Dermis microvascular lymphatic vessel endothelial cell (primary cell): ENCODE data around the gene WFDC10B. TPM values are rescaled to one million over a fixed set of nuclear protein-coding genes. Genes with fewer than 3 reads are reported as not detected.
"Not testable (repeated sequence)": the region's sequence is repeated elsewhere in the genome, so short reads cannot be mapped to it uniquely, and the experiment has no call there.

Experiments used
- DNase-seq, 2 donors: peaks; one replicate each; pipeline versions ENCODE4 v3.0.0 to v3.0.0-alpha.2; 2010; ENCODE audit warnings: low read depth in 2 of 2
- total RNA-seq: library from RNA; depleted of rRNA; stranded (reverse); fragments of >200 nt; gene quantifications from 2 replicates; pipeline ENCODE4 v1.2.1, GENCODE V29; 2014

Gene WFDC10B
- not detected in 2 replicates for total RNA-seq

DNA sequence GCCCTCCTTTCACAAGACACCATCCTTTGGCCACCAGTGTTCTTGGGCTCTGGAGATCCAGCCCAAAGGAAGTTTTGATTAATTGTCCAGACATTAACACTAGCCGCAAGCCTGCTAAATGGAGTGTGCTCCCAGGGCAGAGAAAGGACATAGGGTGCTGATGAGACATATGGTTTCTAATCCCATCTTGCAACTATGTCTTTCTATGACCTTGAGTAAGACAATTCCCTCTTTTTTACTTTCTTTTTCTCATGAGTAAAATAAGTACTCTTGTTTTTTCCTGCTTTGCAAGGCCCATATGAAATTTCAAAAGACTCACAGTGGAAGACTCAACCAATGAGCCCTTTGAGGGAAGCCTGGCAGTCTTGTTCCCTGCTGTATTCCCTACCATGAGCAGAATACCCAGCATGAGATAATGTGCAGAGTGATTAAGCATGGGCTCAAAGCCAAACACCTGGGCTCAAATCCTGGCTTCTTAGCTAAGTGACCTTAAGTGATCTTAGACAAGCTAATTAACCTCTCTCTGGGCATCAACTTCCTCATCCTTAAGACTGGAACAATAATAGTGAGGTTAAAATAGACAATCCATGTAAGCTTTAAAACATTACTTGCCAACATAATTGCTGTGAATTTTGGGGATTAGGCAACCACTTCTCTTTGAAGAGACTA is at the start of gene WFDC10B:
WFDC10B (minus strand) TSS at position 51 of the 669 bp plus-strand sequence. CDS start 19,027 bp downstream, outside the sequence.
- DNase-seq = no peak

DNA sequence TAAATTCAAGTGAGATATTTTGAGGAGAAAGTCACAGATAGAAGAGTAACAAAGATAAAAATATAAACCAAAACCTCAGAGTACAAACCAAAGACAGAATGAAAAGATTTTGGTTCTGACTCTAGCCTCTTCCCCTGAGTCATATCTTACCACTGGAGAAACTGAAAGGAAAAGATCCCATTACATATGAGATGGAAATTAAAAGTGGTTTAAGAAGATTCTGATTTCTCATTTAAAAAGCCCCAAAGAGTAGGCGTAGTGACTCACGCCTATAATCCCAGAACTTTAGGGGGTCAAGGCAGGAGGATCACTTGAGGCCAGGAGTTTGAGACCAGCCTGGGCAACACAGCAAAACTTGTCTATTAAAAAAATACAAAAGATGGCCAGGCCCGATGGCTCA is 47.9 kb upstream of the WFDC10B start:
- DNase-seq = no peak

DNA sequence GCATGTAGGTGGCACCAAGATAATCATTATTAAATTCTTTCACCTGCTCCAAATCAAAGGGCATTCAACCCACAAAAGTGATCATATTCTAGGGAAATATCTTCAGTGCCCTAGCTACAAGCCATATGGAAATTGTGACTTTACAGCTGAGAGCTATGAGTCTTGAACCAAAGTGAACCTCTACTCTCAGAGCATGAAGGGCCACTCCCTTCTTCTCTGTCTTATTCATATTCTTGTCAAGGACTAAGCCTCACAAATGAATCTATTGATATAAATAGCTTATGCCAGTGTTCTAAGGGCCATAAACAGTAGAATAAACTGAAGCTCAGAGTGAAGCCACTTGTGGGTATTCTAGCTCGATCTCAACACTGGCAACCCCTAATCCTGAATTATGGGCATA is 46.9 kb upstream of the WFDC10B start:
- DNase-seq = no peak

DNA sequence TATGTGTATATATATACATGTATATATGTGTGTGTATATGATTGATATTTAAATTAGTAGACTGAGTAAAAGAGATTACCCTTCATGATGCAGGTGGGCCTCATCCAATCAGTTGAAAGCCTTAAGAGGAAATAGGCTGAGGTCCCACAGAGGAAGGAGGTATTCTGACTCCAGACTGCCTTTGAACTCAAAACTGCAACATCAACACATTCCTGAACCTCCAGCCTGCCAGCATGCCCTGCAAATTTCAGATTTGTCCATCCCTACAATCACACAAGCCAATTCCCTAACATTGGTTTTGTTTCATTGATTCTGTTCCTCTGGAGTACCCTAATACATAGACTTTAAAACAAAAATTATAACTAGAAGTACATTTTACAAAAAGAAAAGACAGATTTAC is 40.2 kb upstream of the WFDC10B start:
- no peak for DNase-seq

DNA sequence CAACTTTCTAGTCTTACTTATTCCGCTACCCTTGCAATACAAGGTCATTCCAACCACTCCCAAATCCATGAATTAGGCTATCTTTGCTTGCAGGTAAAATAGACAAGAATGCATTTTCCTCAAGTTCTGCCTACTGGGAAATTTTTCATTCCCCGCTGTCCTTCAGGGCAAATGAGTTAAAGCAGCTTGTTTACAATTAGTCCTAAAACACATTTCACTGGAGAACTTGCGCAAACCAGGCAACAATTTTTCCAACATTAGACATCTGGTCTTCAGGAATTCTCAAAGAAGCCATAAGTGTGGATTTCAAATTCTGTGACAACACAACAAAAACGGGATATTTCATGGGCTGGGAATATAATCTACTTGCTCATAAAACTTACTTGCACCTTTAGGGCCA is 37.8 kb upstream of the WFDC10B start:
- no peak for DNase-seq

DNA sequence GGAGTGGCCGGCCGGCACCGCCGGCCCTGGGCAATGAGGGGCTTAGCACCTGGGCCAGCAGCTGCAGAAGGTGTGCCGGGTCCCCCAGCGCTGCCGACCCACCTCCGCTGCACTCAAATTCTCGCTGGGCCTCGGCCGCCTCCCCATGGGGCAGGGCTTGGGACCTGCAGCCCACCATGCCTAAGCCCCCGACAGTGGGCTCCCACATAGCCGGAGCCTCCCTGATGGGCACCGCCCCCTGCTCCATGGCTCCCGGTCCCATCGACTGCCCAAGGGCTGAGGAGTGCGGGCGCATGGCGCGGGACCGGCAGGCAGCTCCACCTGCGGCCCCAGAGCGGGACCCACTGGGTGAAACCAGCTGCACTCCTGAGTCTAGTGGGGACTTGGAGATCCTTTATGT is 31.2 kb upstream of the WFDC10B start:
- DNase-seq = no peak

DNA sequence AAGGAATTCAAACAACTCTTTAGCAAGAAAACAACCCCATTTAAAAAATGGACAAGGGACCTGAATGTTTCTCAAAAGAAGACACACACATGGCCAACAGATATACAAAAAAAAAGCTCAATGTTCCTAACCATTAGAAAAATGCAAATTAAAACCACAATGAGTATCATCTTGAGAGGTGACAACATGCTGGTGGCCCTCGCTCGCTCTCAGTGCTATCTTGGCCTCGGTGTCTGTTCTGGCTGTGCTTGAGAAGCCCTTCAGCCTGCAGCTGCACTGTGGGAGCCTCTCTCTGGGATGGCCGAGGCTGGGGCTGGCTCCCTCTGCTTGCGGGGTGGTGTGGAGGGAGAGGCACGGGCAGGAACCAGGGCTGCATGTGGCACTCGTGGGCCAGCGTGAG is 30.7 kb upstream of the WFDC10B start:
- DNase-seq = no peak

DNA sequence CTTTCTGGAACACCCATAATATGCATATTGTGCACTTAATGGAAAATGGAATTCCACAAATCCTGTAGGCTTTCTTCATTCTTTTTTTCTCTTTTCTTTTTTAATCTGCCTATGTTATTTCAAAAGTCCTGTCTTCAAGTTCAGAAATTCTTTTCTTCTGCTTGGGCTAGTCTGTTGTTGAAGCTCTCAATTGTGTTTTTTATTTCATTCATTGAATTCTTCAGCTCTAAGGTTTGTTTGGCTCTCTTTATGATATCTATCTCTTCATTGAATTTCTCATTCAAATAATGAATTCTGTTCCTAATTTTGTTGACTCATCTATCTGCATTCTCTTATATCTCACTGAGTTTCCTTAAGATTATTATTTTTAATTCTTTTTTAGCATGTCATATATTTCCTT is 27.4 kb upstream of the WFDC10B start:
- DNase-seq = no peak

DNA sequence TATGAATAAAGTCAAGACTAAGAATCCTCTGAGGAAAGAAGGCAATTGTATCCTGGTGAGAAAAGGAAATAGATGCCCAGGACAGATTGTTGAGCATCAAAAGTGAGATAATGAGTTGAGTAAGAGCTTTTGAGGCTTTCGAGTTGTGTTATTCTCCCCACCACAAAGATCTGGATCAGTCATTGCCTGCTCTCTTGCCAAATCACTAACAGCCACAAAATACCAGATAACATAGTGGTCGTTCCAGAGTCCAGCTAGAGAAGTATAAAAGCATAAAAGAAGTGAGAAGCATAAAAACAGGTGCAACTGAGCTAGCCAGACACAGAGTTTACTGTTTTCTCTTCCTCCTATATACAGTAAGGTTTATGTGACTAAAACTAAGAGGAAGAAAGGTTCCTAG is 22.2 kb upstream of the WFDC10B start:
- no peak for DNase-seq

DNA sequence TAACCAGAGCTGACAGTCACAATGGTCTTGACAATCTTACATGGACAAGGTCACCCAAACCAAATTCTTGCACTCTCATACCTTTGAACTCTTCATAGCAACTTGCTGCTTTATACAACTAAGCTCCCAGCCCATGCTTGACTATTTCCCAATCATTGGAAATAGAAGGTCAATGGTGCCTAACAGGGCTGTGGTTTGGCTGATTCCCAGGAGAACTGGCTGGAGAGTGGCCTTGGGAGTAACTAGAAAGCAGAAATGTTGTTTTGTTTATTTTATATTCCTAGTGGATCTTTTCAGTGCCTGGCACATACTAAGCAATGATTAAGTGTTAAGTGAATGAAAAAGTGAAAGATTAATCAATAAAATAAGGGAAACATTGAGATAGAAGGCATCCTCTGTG is 20.3 kb upstream of the WFDC10B start:
- DNase-seq = no peak

DNA sequence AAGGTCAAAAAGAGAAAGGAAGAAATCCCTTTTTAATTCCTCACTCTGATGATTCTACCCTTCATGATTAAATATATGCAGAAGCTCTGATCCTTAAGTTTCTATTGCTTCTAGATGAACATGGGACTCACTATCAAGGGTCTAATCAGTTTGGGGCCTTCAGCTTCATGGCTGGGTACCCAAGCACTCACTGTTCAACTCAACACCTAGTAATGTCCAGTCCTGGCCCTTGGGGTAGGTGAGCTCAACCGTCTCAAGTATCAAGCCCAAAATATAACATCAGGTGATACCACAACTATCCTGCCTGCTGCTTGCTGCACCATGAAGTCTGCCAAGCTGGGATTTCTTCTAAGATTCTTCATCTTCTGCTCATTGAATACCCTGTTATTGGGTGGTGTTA is 17.2 kb upstream of the WFDC10B start, which contains the start of gene SPINT4:
SPINT4 (plus strand) TSS at position 301 of the 400 bp plus-strand sequence; CDS start at position 322, 21 bp downstream.
- DNase-seq = no peak

DNA sequence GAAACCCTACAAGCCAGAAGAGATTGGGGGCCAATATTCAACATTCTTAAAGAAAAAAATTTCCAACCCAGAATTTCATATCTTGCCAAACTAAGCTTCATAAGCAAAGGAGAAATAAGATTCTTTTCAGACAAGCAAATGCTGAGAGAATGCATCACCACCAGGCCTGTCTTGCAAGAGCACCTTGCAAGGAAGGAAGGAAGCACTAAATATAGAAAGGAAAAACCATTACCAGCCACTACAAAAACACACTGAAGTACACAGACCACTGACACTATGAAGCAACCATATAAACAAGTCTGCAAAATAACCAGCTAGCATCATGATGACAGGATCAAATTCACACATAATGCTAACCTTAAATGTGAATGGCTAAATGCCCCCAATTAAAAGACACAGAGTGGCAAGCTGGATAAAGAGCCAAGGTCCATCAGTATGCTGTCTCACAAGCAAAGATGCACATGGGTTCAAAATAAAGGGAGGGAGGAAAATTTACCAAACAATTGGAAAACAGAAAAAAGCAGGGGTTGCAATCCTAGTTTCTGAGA is 11.4 kb upstream of the WFDC10B start:
- not testable (repeated sequence) for DNase-seq

DNA sequence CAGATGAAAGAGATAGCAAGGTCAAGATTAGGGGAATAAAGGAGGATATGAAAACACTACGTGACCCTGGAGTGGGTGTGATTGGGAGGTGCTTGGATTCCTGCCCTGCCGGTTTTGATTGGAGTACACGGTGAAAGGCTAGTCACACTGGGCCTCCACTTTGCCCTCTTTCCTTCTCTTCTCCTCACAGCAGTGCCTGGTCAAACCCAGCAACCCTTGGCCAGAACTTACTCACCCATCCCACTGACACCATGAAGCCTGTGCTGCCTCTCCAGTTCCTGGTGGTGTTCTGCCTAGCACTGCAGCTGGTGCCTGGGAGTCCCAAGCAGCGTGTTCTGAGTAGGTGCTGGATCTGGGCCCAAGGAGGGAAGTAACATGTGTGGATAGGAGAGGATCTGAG is 2.9 kb downstream of the WFDC10B start, which contains the start of gene WFDC13:
WFDC13 (plus strand) TSS at position 166 of the 400 bp plus-strand sequence; CDS start at position 252, 86 bp downstream.
- no peak for DNase-seq

DNA sequence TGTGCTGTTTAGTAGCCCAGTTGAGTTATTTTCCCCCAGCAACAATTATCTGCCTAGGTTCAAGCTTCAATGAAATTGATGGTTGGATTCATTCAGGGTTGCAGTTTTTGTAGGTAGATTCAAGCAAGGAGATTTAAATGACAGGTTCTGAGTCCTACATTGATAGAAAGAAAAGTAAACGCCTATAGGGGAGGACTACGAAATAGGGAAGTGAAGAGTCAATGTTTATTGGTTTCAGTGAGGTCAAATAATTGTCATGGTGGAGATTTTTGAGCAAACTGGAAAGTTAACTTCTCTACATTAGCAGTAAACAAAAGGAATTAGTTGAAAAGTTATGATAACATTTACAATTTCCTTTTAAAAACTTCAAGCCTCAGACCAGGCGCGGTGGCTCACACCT is 3.7 kb downstream of the WFDC10B start:
- DNase-seq = no peak

DNA sequence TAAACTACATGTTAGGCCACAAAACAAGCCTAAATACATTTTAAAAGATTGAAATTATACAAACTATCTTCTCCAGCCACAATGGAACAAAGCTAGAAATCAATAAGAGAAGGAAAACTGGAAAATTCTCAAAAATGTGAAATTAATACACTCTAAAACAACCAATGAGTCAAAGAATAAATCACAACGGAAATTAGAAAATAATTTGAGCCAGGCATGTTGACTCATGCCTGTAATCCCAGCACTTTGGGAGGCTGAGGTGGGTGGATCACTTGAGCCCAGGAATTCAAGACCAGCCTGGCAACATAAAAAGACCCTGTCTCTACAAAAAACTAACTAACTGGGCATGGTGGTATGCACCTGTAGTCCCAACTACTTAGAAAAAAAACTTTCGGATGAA is 9.3 kb downstream of the WFDC10B start:
- no peak for DNase-seq

DNA sequence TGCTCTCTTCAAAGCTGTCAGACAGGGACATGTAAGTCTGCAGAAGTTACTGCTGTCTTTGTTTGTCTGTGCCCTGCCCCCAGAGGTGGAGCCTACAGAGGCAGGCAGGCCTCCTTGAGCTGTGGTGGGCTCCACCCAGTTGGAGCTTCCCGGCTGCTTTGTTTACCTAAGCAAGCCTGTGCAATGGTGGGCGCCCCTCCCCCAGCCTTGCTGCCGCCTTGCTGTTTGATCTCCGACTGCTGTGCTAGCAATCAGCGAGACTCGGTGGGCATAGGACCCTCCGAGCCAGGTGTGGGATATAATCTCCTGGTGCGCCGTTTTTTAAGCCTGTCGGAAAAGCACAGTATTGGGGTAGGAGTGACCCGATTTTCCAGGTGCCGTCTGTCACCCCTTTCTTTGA is 11.5 kb downstream of the WFDC10B start:
- not testable (repeated sequence) for DNase-seq

DNA sequence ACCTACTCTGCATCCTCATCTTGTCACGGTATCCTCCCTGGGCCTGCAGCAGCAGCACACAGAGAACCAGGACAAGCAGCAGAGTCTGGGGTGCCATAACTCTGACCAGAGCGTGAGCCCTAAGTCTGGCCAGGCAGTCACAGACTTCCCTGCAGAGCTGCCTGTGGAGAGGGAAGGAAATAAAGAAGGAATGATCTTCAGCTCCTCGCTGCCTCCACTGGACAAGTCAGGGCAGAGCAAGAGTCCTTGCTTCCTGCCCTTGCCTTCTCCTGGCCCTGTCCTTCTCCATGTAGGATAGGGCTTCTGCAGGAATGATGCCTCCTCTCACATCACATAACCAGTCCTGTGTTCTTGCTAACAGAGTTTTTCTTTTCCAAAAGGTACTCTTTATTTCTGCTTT is 18.9 kb downstream of the WFDC10B start:
- DNase-seq = no peak

DNA sequence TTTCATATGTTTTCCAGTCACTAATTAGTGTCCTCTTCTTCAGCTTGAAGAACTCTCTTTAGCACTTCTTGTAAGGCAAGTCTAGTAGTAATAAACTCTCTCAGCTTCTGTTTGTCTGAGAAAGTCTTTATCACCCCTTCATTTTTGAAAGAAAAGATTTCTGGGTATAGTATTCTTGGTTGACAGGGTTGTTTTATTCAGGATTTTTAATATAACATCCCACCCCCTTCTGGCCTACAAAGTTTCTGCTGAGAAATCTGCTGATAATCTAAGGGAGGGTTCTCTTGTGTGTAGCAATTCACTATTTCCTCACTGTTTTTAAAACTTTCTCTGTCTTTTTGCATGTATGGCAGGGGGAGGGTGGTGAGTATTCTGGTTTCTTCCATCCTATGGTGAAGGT is 25.2 kb downstream of the WFDC10B start:
- DNase-seq = no peak

DNA sequence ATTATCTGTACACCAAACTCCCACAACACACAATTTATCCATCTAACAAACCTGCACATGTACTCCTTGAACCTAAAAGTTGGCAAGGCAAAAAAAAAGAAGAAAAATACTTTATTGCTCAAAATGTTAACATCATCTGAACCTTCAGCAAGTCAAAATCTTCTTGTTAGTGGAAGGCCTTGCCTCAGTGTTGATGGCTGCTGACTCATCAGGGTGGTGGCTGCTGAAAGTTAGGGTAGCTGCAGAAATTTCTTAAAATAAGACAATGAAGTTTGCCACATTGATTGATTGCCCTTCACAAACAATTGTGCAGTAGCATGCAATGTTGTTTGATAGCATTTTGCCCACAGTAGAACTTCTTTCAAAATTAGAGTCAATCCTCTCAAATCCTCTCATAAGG is 32.1 kb downstream of the WFDC10B start:
- no peak for DNase-seq

DNA sequence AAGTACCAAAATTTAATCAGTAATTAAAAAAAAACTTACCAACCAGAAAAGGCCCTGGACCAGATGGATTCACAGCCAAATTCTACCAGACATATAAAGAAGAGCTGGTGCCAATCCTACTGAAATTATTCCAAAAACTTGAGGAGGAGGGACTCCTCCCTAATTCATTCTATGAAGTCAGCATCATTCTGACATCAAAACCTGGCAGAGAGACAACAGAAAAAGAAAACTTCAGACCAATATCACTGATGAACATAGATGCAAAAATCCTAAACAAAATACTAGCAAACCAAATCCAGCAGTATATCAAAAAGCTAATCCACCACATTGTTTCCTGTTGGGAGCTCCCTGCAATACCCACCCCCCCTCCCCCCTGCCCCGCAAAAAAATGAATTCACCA is 34.7 kb downstream of the WFDC10B start, which contains the start of gene WFDC11:
WFDC11 (minus strand) TSS at position 101 of the 400 bp plus-strand sequence. CDS start 19,639 bp downstream, outside the sequence.
- DNase-seq = no peak

DNA sequence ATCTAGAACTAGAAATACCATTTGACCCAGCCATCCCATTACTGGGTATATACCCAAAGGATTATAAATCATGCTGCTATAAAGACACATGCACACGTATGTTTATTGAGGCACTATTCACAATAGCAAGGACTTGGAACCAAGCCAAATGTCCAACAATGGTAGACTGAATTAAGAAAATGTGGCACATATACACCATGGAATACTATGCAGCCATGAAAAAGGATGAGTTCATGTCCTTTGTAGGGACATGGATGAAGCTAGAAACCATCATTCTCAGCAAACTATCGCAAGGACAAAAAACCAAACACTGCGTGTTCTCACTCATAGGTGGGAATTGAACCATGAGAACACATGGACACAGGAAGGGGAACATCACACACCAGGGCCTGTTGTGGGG is 47.8 kb downstream of the WFDC10B start:
- not testable (repeated sequence) for DNase-seq

DNA sequence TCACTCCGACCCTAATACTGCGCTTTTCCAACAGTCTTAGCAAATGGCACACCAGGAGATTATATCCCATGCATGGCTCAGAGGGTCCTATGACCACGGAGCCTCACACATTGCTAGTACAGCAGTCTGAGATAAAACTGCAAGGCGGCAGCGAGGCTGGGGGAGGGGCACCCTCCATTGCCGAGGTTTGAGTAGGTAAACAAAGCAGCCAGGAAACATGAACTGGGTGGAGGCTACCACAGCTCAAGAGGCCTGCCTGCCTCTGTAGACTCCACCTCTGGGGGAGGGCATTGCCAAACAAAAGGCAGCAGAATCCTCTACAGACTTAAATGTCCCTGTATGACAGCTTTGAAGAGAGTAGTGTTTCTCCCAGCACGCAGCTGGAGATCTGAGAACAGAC is 53.1 kb downstream of the WFDC10B start:
- not testable (repeated sequence) for DNase-seq

DNA sequence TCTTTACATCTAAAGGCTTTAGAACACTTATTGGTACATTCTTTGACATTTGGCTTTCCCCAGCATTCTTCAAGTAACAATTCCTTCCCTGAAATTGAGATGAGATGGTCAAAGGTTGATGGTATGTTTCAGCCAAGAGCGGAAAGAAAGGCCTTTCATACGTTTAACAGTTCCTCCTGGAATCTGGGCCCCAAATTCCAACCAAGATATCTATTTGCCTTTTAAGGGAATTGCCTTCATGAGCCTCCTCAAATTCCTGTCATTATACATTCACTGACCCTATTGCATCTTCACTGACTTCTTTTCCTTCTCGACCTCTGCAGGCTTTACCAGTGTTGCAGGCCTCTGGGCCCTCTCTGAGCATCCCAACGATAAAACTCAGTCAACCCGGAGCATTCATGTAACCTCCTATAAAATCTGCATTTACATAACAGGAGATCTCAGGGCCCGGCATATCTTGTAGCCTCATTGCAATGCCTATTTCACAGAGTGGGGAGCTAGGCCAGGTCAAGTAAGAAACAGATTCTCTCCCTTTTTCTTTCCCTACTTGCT is 55.4 kb downstream of the WFDC10B start:
- DNase-seq = no peak
